ENCODE data around the gene WSB2.
A peak's percentile ranks its signal among the peaks of the same experiment; 100 is the strongest.
"Not testable (repeated sequence)": the region's sequence is repeated elsewhere in the genome, so short reads cannot be mapped to it uniquely, and the experiment has no call there.

Gene WSB2

DNA sequence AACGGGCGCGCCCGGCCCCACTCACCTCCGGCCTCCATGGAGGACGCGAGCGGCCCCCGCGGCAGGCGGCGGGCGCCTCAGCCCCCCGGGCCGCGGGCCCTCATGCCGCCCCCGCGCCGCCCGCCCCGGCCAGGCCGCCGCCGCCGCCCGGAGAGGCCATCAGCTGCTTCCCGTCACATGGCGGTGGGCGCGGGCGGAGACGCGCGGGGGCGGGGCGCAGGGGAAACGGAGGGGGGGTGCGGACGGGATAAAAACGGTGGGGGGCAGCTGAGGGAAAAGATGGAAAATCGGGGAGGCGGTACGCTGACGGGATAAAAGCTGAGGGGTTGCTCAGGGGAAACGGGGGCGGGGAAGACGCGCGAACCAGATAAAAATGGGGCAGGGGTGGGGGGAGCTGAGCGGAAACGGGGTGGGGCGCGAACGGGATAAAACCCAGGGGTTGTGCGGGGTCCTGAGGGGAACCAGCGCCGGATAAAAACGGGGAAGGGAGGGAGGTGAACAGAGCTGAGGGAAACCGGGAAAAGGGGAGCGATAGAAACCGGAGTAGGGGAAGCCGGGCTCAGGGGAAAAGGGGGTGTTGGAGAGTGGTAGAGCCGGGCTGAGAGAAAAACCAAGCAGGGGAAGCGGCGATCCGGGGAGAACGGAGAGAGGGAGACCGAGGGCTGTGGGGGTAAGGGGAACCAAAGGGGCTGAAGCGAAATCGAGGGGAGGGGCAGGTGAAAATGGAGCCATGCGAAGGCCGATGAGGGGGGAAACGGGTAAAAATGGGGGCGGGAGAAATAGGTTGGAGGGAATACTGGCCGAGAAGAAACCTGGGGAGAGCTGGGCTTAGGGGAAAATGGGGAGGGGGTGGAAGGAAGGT, at the start of gene WSB2:
Gene WSB2 (minus strand): TSS at position 169 of the 862 bp plus-strand sequence. CDS start 131 bp downstream, at position 38.
- peak; percentile 63 for DNase-seq

DNA sequence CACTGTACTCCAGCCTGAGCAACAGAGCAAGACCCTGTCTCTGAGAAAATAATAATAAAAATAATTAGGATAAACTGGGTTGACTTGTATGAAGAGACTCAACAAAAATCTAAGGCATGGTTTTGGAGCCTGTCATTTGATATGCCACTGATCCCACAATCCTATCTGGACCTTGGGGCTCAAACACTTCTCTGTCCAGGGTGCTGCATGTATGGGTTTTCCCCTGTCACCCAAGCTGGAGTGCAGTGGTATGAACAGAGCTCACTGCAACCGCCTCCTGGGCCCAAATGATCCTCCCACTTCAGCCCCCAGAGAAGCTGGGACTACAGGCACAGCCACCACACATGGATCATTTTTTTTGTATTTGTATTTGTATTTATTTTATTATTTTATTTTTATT, 48.1 kb upstream of the WSB2 start:
- DNase-seq, result no peak

DNA sequence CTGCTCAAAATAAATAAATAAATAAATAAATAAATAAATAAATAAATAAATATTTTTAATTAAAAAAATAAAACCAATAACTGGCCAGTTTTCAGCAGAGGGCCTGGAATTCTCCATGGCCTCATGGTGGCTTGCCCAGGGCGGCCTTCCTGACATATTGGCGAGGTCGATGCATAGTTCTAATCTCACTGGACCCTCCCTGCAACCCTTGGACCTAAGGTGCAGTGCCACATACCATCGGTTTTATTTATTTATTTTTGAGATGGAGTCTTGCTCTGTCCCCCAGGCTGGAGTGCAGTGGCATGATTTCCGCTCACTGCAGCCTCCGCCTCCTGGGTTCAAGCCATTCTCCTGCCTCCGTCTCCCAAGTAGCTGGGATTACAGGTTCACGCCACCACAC, 46.7 kb upstream of the WSB2 start:
- no peak for DNase-seq

DNA sequence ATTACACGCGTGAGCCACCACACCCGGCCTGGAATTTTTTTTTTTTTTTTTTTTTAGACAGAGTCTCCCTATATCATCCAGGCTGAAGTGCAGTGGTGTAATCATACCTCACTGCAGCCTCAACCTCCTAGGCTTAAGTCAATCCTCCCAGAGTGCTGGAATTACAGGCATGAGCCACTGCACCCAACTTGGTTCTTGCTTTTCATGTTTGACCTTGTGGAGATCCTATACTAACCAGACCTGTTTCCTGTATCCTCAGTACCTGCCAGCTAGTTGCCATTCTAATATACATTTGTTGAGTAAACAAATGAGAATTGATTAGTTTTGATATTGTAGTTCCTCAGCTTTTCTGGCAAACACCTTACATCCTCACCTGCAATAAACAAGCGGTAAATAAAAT, 46.0 kb upstream of the WSB2 start:
- DNase-seq, result no peak

DNA sequence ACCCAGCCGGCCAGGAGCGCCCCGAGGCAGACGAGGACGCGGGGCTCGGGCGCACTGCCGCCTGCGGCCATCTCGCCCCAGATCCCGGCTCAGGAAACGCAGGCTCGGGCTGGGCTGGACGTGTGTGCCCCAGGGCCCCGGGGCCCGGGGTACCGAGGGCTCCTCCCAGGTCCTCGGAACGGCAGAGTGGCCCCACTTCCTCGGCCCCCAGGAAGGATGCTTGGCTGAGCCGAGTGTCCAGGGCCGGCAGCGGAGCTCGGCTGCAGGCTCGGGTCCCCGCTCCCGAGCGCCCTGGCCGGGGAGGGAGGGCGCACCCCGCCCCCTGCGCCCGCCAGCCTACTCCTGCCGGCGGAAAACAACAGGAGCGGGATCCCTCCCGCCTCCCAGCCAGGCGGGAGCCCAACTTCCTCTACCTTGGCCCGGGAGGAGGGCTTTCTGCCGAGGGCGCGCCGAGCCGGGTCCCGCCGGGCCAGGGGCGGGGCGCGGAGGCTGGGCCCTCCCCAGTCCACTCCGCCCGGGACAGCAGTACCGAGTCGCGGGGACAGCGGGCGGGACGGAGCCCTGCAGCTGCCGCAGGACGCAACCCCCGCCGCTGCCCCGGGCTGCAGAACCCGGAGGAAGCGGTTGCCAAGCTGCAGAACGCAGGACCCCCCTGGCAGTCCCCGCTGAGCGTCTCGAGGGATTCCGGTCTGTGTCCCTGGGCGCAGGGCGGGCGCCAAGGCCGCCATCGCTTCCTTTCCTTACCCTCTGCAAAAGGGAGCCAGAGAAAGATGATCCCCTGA, 42.8 kb upstream of the WSB2 start, which contains the start of gene VSIG10:
Gene VSIG10 (minus strand): TSS at position 411 of the 782 bp plus-strand sequence. CDS start 340 bp downstream, at position 71.
- DNase-seq, result peak; percentile 65

DNA sequence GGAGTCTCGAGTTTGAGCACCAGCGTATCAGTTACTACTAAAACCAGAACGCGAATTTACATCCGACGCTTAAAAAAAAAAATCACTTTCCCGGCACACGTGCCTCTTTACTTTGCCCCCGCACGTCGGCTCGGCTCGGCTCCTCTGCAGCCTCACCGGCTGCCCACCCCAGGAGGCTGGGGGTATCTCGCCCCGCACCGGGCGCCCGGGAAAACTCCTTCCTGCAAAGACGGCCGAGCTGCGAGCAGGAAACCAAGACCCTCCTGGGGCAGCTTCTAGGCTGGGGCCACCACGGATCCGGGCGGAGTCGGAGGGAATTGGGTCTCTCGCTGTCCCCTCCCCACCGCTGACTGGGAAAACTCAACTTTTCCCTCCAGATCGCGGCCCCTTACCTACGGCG, 42.2 kb upstream of the WSB2 start:
- peak; percentile 60 for DNase-seq

DNA sequence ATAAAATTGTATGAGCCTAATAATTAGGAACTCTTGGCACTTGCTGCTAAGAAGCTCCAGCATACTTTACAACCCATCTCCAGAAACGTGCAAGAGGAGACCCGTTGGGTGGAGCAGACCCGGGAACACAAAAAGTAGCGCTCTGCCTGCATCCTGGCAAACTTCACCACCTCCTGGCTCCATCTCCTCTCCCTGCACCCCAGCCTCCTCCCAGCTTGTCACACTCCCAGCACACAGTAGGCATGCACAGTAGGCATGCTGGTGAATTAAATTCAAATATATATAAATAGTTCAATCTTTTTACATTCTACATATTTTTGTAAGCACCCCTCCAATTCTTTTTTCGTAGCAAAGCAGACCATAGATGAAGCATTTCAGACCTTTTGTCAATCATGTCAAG, 41.6 kb upstream of the WSB2 start:
- no peak for DNase-seq

DNA sequence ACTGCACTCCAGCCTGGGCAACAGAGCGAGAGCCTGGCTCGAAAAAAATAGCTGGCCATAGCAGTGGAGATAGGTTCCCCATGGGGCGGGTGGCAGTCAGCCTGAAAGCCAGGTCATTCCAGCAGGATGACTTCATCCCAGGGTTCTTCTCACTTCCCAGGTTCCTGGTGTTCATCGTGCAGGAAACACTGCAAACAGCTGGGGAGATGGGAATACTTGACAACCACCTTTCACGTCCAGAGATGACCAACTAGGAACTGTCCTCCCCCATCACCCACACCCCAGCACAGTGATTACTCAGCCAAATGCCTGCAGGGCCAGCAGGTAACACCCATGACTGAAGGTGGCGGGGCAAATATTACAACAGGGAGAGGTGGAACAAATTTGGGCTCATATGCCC, 41.1 kb upstream of the WSB2 start:
- no peak for DNase-seq

DNA sequence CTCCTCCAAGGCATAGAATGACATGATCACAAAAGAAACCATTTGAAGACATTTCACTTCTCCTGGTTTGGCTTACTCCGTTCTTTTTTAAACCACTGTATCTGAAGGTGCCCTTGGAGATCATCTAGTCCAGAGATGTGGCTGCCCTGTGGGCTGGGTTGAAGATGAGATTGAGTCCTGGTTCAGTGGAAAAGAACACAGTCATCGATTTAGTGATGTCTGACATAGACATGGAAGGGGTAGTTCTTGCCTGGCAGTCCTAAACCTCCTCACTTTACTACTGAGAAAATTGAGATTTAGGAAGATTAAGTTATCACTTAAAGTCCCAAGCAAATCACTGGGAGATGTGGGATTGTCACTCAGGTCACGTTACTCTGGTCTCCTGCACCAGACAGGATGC, 40.1 kb upstream of the WSB2 start:
- no peak for DNase-seq

DNA sequence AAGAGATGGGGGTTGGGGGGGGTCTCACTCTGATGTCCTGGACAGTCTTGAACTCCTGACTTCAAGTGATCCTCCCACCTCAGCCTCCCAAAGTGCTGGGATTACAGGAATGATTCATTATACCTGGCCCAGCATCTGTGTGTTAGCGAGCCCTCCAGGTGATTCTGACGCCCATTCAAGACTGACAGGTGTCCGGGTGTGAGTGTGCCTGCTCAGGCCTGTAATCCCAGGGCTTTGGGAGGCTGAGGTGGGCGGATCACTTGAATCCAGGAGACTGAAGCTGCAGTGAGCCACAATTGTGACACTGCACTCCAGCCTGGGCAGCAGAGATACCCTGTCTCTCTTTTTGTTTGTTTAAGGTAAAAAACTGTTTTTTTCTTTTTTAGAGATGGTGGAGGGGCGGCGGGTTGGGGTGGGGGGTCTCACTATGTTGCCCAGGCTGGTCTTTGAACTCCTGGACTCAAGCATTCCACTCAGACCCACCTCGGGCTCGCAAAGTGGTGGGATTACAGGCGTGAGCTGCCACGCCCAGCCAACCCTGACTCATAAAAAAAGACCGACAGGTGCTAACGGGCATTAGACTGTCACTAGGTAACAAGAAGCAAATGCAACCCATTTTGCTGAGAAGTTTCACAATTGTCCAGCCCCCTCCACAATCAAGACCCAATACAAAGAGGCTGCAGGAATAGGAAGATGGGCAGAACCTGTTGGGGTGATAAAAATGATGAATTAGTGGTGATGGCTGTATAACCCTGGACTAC, 38.1 kb upstream of the WSB2 start:
- peak; percentile 81 for DNase-seq

DNA sequence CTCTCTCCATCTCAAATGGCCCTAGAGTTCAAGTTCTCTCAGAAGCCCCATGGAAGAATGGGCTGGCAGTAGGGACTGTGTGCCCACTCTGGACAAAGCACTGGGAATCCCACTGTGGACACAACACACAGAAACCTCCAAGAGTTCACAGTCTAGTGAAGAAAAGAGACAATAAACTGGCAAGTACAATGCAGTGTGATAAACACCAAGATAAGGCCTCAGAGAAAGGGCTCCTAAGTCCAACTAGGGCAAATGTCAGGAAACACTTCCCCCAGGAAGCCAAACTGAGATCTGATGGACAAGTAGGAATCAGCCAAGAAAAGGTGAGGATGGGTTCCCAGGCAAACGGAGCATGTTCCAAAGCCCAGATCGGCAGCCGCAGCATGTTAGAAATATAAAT, 37.4 kb upstream of the WSB2 start:
- DNase-seq, result no peak

DNA sequence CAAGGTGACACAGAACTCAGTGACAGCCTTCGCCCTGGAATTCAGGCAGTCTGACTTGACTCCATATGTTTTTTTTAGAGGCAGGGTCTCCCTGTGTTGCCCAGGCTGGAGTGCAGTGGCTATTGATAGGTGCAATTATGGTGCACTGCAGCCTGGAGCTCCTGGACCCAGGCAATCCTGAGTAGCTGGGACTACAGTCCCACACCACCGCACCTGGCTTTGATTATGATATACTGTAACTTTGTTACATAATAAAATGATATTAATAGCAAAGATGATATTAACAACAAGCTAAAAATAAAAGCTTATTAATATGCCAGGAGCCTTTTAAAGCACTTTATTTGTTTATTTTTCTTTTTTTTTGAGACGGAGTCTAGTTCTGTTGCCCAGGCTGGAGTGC, 33.1 kb upstream of the WSB2 start:
- DNase-seq, result no peak

DNA sequence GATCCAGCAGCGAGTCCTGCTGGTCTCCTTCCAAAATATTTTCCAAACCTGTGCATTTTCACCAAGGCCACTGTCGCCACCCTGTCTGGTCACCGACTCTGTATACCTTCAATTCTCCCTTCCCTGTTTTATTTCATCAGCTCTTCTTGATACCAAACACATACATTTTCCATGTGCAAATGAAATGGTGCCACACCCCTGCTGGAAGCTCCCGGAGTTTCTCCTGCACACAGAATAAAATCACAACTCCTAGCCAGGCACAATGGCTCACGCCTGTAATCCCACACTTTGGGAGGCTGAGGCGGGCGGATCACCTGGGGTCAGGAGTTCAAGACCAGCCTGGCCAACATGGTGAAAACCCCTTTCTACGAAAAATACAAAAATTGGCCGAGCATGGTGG, 28.8 kb upstream of the WSB2 start:
- DNase-seq, result no peak

DNA sequence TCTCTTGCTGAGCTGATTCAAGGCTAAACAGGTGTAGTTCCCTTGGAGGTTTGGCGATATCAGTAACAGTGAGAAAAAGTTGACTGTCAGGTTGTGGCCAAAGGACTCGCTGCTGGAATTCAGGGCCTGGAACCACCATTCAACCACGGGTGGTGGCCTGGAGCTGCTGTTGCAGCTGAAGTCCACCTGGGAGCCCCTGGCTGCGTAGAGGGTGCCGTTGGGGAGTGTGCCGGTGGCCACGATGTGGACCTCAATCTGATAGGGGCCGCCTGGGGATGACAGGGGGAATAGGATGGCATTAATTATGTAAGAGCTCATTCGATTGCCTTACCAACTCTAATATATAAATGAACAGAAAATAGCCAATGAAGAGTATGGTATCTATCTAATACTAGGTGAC, 21.2 kb upstream of the WSB2 start:
- no peak for DNase-seq

DNA sequence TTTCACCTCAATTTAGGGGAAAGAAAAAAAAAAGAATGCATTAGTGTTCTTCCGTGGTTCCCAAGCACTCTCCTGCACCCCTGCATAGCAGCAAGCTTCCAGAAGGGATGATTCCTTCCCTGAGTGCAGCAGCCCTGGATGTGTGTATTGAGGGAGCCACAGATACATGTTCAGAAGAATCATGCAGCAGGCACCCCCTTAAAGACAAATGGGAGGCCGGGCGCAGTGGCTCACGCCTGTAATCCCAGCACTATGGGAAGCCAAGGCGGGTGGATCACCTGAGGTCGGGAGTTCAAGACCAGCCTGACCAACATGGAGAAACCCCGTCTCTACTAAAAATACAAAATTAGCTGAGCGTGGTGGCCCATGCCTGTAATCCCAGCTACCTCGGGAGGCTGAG, 20.5 kb upstream of the WSB2 start:
- not testable (repeated sequence) for DNase-seq

DNA sequence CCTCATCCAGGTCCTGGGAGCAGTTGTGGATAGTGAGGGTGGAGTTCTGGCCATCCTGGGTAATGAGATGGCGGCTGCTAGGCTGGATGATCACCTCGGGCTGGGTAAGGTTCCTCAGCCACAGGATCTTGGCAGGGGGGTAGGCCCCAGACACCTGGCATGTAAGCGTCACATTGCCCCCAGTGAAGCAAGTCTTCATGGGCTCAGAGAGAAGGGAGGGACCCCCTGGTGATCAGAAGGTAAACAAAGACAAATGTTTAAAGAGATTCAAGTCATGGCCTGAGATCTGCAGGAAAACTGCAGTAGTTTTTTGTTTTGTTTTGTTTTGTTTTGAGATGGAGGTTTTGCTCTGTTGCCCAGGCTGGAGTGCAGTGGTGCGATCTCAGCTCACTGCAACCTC, 12.8 kb upstream of the WSB2 start:
- no peak for DNase-seq

DNA sequence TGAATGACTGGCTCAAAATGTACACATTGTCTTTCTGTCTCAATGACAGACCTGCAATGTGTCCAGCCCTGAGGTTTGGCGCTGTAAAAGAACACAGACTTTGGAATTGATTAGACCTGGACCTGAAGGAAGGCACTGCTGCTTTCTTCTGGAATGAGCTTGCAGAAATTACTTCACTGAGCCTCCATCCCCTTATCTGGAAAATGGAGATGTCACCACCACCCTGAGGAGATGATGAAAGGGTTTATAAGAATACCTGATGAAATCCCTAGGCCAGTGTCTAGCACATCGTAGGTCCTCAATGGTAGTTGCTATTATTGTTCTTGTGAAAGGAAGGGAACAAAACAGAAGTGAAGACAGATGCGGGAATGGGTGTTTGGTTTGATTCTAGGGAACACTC, 9.7 kb upstream of the WSB2 start:
- DNase-seq, result no peak

DNA sequence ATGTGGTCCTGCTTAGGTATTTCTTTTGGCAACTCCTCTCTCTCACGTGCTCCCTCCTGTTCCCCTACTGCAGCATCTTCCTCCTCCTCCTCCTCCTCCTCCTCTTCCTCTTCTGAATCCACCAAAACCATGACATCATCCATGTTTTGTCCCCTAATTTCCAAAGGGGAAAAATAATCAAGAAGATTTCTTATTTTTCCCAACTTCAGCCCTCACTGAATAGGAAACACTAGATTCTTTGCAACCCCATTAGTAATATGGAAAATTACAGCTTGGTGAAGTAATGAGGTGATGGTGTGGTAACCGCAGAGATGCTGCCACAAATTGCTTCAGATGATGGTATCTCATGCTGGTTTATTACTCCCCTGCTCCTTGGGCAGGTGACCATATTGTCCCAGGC, 7.5 kb upstream of the WSB2 start:
- no peak for DNase-seq

DNA sequence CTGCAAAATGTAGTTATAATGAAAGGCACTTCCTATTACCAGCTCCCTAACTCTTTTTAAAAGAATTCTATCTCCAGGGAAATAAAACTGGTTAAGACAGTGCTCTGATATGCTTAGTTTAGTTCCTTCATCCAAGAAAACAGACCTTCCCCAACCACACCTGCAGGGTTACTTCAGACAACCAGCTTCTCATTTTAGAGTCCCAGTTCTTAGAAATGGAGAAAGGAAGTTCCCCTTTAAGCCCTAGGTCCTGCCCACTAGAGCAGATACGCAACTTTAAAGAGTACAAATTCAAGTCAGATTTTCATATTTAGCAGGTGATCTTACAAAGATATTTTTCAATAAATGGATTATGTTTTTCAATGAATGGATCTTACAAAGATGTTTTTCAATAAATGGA, 4.4 kb upstream of the WSB2 start:
- no peak for DNase-seq

DNA sequence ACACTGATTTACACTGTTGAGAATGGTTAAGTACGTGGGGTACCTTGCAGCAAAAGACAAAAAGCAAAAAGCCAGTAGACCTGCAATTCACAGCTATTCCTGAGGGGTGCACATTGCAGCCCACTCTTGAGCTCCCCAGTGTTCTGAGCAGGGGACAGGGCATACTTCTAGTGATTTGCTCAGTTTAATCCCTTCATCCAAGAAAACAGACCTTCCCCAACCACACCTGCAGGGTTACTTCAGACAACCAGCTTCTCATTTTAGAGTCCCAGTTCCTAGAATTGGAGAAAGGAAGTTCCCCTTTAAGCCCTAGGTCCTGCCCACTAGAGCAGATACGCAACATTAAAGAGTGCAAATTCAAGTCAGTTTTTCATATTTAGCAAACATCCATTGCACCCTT, 3.6 kb upstream of the WSB2 start:
- no peak for DNase-seq

DNA sequence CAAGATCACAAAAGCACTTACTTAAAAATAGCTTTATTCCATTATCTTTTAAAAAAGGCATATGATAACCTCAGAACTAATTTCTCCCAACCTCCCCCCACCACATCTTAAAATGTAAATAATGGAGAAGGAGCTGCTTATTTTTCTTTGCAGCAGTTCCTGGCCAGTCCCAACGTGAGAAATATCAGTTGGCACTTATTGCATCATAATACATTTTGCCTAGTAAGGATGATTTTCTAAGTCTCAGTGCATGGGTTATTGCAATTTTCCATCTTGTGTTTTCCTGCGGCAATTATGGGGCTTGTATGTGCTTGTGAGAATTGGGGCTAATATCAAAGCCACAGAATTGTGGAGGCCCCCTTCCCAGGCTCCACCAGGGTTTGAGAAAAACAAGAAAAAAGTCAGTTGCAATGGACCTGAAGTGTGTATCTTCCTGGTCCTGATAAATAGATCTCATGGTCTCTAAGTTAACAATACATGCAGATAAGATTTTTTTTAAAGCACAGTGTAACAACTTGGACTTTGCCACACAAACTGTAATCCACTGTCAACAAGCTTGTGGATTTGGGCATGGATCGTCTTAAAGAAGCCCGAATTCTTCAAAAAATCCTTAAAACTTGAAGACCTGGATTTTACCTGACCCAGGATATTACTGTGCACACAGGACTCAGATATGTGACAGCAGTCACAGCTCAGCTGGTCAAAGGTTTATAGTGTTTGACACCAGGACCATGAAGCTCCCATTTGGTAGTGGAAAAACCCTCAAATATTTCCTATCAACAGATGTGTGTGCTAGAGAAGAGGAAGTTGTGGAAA, 2.8 kb upstream of the WSB2 start:
- no peak for DNase-seq
